GM10847 (cell line): ENCODE data around the gene CSNK2A1.
A peak's percentile ranks its signal among the peaks of the same experiment; 100 is the strongest.

Experiments used
- POLR2A ChIP-seq: IDR thresholded peaks from 2 replicates; pipeline ENCODE4 v1.6.1; 2011; ENCODE audit not compliant: insufficient read length; ENCODE audit errors: extremely low read depth

Gene CSNK2A1

DNA sequence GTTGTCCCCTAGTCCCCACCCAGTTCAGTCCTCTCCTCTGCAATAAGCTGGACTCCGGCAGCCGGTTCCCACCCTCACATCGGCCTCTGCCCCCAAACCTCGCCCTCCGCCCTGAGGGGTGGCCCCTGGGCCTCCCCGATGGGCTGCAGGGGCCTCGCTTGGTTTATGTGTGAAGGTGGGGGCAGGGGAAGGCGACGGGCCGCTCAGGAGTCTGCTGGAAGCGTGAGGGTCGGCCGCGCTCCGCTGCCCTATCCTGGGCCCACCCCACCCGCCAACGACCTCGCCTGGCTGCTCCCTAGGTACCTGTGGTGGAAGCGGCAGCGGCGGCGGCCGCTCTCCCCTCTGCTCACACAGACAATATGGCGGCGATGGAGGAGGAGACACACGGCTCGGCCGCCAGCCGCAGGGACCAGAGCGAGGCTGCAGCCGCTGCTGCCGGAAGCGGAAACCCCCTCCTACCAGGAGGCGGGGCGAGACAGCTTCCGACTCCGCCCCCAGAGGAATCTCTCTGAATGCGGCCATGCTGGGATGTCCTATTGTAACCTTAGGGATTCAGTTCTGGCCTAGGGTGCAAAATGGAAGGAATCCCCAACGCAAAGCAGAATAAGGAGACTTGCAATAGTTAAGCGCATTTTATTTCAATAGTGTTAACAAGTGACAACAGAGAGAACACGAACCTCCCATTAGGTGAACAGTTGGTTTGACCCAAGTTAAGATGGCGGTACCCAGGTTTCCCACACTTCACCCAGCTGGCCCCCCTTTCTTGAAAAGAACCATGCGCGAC is at the start of gene CSNK2A1:
CSNK2A1 (minus strand) TSS at position 422 of the 784 bp plus-strand sequence. CDS start 35,239 bp downstream, outside the sequence.
- peak; percentile 85 for TF ChIP-seq POLR2A

DNA sequence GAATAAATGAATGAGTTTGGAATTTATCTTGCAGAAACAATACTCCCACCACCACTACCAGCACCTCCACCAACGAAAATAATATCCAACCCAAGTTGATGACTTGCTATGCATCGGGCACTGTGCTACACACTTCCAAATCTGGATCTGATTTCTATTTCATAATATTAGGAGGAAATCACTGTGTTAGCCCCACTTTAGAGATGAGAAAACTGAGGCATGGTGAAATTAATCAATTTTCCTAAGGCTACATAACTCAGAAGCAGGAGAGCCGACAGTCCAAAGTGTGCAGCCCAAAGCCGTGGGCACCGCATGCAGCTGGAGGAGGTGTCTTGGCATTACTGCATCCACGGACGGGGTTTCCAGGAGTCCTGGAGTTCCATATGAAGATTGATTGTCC is 48.9 kb upstream of the CSNK2A1 start:
- TF ChIP-seq POLR2A: no peak

DNA sequence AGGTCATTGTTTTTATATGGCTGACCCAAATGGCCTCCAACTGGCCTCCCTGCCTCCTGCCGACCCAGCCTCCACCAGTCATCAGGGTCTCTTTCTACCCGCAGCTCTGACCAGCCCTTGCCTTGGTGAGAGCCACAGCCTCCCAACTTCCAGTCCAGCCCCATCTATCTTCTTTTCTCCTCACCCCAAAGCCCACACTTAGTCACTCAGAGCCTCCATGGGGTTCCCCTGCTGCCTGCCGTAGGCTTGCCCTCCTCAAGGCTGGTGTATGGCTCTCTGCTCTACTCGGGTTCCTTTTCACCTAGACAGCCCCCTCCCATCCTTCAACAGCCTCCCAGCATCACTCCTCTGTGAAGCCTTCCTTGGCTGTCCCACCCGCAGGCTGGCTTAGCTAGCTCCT is 48.4 kb upstream of the CSNK2A1 start:
- TF ChIP-seq POLR2A: no peak

DNA sequence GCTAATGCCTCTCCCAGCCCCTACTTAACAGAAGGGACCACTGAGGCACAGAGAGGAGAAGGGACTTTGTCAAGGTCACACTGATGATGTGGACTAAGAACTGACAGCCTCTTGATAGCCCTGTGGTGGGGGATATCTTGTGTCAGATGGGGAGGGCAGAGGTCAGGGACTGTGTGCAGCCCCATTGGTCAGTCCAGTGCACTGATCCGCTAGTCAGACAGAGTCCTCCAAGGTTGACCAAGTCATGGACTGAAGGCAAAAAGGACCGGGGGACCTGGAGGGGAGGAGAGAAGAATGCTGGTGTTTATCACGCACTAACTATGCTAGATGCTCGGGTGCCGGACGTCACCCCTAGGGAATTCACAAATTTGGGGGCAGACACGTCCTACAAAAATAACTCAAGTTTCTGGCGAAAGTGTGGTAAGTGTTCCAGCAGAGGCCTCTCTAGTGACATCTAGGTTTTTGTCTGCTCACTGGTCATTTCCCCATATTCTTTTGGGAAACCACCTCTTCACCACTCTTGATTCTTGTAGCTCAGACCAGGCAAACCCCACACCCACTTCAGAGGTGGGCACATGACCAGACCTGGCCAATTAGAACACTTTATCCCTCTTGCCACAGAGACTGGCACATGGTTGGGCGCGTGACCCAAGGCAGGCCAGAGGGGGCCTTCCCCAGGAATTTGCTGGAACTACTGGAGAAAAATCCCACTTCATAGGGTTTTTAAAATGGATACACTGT is 45.5 kb upstream of the CSNK2A1 start:
- no peak for TF ChIP-seq POLR2A

DNA sequence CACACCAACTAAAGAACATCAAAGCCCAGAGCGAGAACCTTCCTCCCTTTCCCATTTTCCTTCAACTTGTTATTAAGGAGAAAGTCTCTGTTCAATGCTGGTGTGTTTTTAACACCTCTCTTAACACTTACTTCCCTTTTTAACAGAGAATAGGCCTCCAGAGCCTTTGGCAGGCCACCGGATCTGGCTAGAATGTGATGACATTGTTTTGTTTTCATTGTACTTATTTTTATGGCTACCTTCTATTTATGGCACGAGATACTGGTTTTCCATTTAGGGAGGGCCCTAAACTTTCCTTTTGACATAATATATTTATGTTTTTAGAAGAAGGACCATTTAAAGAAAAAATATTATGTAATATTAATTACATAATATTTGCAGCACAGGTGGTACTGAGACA is 44.9 kb upstream of the CSNK2A1 start:
- TF ChIP-seq POLR2A: no peak

DNA sequence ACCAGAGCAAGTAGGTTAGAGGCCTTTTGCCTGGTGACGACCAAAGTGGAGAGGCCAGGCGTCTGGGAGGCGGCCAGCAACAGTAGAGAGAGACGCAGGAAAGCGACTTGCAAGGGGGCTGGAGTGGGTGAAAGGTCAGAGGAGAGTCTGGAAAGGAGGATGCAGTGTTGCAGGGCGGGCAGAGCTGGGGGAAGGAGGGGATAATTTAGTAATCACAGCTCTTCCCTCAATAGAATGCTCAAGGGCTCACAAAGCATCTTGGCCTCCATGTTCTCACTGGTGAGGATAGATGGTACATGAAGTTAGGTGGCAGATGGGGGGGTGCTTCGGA is 41.3 kb upstream of the CSNK2A1 start:
- no peak for TF ChIP-seq POLR2A

DNA sequence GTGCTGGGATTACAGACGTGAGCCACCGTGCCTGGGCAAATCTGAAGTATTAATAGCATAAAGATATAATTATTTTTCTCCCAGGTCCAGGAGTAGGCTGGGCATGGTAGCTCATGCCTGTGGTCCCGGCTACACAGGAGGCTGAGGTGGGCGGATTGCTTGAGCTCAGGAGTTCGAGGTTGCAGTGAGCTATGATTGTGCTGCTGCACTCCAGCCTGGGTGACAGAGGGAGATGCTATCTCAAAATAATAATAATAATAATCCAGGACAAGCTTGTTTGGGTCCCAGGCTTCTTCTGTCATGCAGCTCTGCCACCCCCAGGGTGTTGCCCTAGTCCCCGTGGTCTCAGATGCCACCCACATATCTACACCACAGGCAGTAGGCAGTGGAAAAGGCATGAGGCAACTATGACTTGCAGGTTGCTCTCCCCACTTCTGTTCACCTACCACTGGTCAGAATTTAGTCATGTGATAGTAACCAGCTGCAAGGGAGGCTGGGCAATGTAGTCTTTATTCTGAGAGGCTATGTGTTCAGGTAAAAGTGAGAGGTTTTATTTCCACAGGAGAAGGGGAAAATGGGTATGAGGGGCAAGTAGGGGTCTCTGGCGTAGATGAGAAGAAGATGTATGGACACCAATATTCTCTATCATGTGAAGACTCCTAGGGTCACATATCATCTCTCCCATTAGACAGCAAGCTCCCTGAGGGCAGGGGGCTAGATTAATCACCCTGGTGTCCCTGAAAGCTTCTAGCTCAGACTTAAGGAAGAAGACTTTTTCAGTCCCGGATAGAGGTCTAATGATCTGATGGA is 40.8 kb upstream of the CSNK2A1 start:
- TF ChIP-seq POLR2A: no peak

DNA sequence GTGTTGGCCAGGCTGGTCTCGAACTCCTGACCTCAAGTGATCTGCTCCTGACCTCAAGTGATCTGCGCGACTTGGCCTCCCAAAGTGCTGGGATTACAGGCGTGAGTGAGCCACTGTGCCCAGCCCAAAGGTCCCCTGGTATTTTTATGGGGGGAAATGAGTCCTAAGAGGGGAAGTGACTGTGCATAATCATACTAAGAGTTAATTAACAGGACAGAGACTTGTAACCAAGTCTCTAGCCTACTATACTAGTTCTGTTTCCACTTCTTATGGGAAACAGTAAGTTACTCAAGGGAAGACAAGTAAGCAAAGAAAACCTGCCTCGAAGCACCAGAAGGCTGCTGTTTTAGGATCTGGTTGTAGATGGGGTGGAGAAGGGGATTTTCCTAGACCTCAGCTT is 38.6 kb upstream of the CSNK2A1 start:
- TF ChIP-seq POLR2A: no peak

DNA sequence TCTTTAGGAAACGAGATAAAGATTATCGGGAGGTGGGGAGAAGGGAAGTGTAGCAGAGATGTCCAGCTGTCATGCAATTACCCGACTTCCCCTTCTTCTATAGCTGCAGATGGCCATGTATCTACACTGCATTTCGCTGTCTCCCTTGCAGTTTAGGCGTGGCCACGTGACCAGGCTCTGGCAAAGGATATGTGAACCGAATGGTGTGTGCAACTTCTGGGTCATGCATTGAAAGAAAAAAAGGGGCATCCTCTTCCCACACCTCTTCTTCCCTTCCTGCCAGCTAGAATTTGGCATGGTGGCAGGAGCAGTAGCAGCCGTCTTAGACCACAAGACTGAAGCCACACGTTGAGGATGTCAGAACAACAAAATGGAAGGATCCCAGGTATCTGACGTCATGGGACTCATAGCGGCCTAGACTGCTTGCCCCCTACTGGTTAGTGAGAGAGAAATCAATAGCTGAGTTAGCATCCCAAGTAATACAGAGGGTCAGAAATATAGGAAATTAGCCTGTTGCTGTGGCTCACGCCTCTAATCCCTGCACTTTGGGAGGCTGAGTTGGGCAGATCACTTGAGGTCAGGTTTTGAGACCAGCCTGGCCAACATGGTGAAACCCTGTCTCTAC is 33.7 kb upstream of the CSNK2A1 start:
- no peak for TF ChIP-seq POLR2A

DNA sequence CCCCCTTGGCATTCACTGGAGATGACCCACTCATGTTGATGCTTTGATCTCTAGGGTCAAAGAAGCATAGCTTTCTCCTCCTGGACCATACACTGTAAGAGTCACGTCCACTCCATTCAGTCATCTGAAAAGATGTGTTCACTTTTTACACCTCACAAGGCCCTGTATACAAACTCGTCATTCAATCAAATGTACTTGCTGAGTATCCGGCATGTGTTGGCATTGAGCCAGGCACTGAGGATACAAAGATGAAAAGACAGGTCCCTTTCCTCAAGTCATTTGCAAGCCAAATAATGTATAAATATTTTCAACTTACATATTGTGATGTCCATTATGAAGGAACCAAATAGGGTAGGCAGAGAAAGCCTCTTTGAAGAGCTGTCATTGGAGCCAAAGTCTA is 32.6 kb upstream of the CSNK2A1 start:
- TF ChIP-seq POLR2A: no peak

DNA sequence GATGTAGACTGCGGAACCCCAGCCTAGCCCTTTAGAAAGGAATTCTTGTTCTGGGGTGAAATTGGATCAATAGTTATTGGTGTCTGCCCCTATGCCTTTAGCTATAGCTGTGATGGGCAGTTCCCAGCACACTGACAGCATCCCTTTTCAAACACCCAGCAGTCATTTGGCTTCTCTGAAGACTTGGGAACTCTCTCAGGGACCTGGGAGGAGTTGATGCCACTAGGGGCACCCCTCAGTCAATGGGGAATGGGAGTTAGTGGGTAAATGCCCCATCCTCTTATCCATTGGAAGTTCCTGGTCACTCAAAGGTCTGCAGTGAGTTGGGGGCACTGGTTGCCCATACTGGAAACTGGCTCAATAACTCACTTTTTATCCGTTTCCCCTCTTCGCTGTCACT is 31.6 kb upstream of the CSNK2A1 start:
- TF ChIP-seq POLR2A: no peak

DNA sequence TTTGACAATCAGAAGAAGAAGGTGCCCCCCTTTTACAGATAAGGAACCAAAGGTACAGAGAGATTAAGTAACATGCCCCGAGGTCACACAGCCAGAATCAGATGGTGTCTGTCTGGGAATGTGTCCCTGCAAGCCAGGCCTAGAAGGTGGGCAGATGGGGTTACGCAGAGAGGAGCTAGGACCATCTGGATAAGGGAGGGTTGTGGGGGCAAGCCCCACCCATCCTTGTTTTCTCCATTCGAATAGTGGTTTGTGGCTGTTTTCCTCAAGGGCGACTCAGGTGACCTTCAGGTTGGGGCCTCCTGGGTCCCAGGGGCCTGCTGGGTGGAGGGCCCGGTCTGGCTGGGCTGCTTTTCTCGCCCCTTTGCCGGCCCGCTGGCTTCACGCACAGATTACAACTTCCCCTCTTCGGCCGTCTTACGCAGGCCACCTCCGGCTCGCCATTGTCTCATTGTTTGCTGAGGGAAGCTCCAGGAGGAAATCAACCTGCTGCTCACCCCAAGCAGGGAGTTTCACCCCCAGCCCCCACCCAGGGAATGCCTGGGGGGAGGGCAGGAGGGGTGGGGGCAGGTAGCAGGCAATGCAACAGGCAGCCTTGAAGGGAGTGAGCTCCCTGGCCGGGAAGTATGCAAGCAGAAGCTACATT is 30.8 kb upstream of the CSNK2A1 start:
- TF ChIP-seq POLR2A: no peak

DNA sequence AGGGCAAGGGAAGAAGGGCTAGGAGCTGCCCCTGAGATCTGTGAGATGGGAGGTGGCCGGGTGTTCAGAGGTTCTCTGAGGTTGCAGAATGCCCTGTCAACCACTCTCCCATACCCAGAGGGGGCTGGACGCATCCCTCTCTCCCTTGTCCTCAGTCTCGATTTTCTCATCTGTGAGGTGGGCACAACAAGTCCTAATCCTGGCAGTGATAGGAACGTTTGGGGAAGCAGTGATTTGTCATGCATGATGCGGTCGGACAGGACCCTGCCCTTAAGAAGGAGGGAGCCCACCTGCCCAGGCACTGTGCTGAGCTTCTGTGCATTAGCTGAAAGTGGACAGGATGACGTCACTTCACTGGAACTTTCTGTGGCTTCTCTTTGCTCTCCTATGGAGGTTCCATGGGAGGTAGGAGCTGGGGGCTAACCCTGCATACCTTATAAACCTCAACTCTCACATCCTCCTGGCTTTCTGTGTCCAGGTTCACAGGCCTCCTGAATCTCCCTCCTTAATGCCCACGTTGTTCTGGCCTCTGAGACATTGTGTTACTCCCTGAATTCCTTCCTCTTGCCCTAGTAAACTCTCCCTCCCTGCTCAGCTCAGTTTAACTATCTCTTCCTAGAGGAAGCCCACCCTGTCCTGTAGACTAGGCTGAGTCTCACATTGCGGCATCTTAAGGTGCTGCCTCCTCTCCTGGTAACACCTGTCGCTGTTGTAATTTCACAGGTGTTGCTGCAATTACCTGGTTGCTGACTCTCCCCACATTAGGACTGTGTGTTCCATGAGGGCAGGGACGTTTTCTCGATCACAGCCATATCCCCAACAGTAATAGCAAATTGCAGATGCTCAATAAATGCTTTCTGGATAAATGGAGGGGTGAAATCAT is 30.1 kb upstream of the CSNK2A1 start:
- no peak for TF ChIP-seq POLR2A

DNA sequence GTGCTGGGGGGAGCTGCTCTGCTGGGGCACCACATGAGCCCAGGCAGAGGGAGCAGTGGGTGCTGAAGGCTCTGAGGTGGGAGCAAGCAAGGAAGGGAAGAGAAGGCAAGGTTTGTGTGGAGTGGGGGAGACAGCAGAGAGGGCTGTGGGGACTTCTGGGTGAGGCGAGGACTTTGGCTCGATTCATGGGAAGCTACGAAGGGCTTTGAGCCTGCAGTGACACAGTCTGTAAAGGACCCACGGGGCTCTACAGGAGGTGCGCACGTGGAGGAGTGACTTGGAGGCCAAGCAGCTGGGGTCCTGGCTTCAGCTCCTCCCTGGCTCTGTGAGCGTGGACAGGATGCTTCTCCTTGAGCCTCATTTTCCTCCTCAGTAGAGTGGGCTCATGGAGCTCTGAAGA is 29.1 kb upstream of the CSNK2A1 start:
- TF ChIP-seq POLR2A: no peak
